SK-N-SH (cell line): Measurements from ENCODE around the gene LRP1. TPM values are rescaled to one million over a fixed set of nuclear protein-coding genes. Genes with fewer than 3 reads are reported as not detected.

ENCODE experiments used
- CTCF ChIA-PET: fragments of 300-600, 350-600 bp; formaldehyde crosslinking; extraction: SDS; loops from one replicate; lab custom pipeline; 2021; lab: Yijun Ruan, JAX
- POLR2A ChIA-PET: fragments of 350-600 bp; sonication (Branson Sonifier 250); formaldehyde crosslinking; extraction: SDS; loops from one replicate; lab custom pipeline; 2020; ENCODE audit warnings: antibody characterized with exemption, inconsistent platforms; lab: Yijun Ruan, JAX
- DNase-seq: peaks from one replicate; pipeline ENCODE4 v3.0.0; 2012
- H2AFZ ChIP-seq: fragments of 200-600 bp; sonication (generic); 2 replicates; pipeline ENCODE4 v1.8.1; 2016; ENCODE audit warnings: antibody characterized with exemption, mild to moderate bottlenecking, low read depth
- H3F3A ChIP-seq: fragments of 200-600 bp; sonication (generic); replicated peaks from 2 replicates; pipeline ENCODE3; 2016; ENCODE audit warnings: antibody characterized with exemption, mild to moderate bottlenecking; ENCODE audit not compliant: insufficient read depth
- H3K27ac ChIP-seq, 2 experiments: fragments of 200-500 bp in 1 of 2; fragments of 200-600 bp in 1 of 2; sonication (Bioruptor generic) in 1 of 2; sonication (generic), shearing (Covaris generic) in 1 of 2; 2 replicates each; pipeline versions ENCODE4 v1.5.1 to v1.6.1; 2014 to 2016; ENCODE audit warnings: low read depth in 2 of 2, inconsistent platforms in 1 of 2, low read length in 1 of 2, mild to moderate bottlenecking in 1 of 2, mixed read lengths in 1 of 2
- H3K27me3 ChIP-seq: fragments of 200-600 bp; sonication (generic), shearing (Covaris generic); 2 replicates; pipeline ENCODE4 v1.6.1; 2016; ENCODE audit warnings: mixed run types; ENCODE audit not compliant: insufficient read depth
- H3K36me3 ChIP-seq, 2 experiments: fragments of 200-500 bp in 1 of 2; fragments of 200-600 bp in 1 of 2; sonication (Bioruptor generic) in 1 of 2; sonication (generic) in 1 of 2; replicated peaks in 1 of 2; 2 replicates each; pipeline versions ENCODE3 to v1.5.1; 2014 to 2016; ENCODE audit warnings: low read length in 1 of 2, mild to moderate bottlenecking in 1 of 2; ENCODE audit not compliant: insufficient read depth in 2 of 2, control insufficient read depth in 1 of 2
- H3K4me1 ChIP-seq, 2 experiments: fragments of 200-500 bp in 1 of 2; fragments of 200-600 bp in 1 of 2; sonication (Bioruptor generic) in 1 of 2; sonication (generic), shearing (Covaris generic) in 1 of 2; 2 replicates each; pipeline versions ENCODE4 v1.5.1 to v1.6.1; 2014 to 2016; ENCODE audit warnings: low read depth in 1 of 2, low read length in 1 of 2, mixed run types in 1 of 2; ENCODE audit not compliant: insufficient read depth in 2 of 2, control insufficient read depth in 1 of 2
- H3K4me2 ChIP-seq: fragments of 200-600 bp; sonication (generic), shearing (Covaris generic); 2 replicates; pipeline ENCODE4 v1.6.1; 2017; ENCODE audit warnings: mixed run types
- H3K4me3 ChIP-seq, 2 experiments: fragments of 200-500 bp in 1 of 2; fragments of 200-600 bp in 1 of 2; sonication (Bioruptor generic) in 1 of 2; sonication (generic), shearing (Covaris generic) in 1 of 2; 2 replicates each; pipeline versions ENCODE4 v1.5.1 to v1.8.1; 2014 to 2016; ENCODE audit warnings: low read depth in 2 of 2, inconsistent platforms in 1 of 2, low read length in 1 of 2, mild to moderate bottlenecking in 1 of 2, mixed read lengths in 1 of 2, moderate library complexity in 1 of 2
- H3K79me2 ChIP-seq: fragments of 200-600 bp; sonication (generic); 2 replicates; pipeline ENCODE4 v1.8.1; 2017; ENCODE audit warnings: mild to moderate bottlenecking; ENCODE audit not compliant: insufficient read depth
- H3K9ac ChIP-seq: fragments of 200-600 bp; sonication (generic); 2 replicates; pipeline ENCODE4 v1.6.1; 2017; ENCODE audit warnings: mixed run types
- H3K9me2 ChIP-seq: fragments of 200-600 bp; sonication (generic); 2 replicates; pipeline ENCODE4 v1.6.1; 2017; ENCODE audit warnings: mixed run types
- H3K9me3 ChIP-seq: fragments of 200-600 bp; sonication (generic); 2 replicates; pipeline ENCODE4 v1.6.1; 2017; ENCODE audit warnings: mixed run types, mild to moderate bottlenecking, moderate library complexity
- H4K20me1 ChIP-seq: fragments of 200-600 bp; sonication (generic); 2 replicates; pipeline ENCODE4 v1.6.1; 2017; ENCODE audit warnings: mild to moderate bottlenecking, mixed run types; ENCODE audit not compliant: insufficient read depth
- CHD2 ChIP-seq: fragments of 150-350 bp; IDR thresholded peaks from 2 replicates; pipeline ENCODE4 v1.6.1; 2018; ENCODE audit warnings: low read length; ENCODE audit not compliant: partially characterized antibody
- FOXJ3 ChIP-seq: sonication (generic); formaldehyde crosslinking; IDR thresholded peaks from 2 replicates; pipeline ENCODE4 v1.5.1; 2020; ENCODE audit warnings: mild to moderate bottlenecking, missing genetic modification reagents
- MEF2A ChIP-seq: IDR thresholded peaks from 2 replicates; pipeline ENCODE4 v1.4.0; 2012; ENCODE audit warnings: low read depth, borderline replicate concordance
- MXI1 ChIP-seq: IDR thresholded peaks from 2 replicates; pipeline ENCODE4 v1.6.1; 2012; ENCODE audit warnings: mild to moderate bottlenecking, low read depth, low read length, improper control_type of control experiment
- RCOR1 ChIP-seq: fragments of 150-350 bp; IDR thresholded peaks from 2 replicates; pipeline ENCODE4 v1.6.1; 2017; ENCODE audit warnings: antibody characterized with exemption, low read length
- RFX5 ChIP-seq: IDR thresholded peaks from 2 replicates; pipeline ENCODE4 v1.6.1; 2012; ENCODE audit warnings: mild to moderate bottlenecking, improper control_type of control experiment, low read length
- SIN3A ChIP-seq: IDR thresholded peaks from 2 replicates; pipeline ENCODE4 v1.6.1; 2012; ENCODE audit warnings: low read depth, mild to moderate bottlenecking, low read length, moderate library complexity, borderline replicate concordance
- TCF12 ChIP-seq: IDR thresholded peaks from 2 replicates; pipeline ENCODE4 v1.4.0; 2012
- TEAD4 ChIP-seq: IDR thresholded peaks from 2 replicates; pipeline ENCODE4 v1.4.0; 2012; ENCODE audit warnings: mild to moderate bottlenecking, borderline replicate concordance; ENCODE audit not compliant: insufficient read depth
- YY1 ChIP-seq: IDR thresholded peaks from 2 replicates; pipeline ENCODE4 v1.4.0; 2012; ENCODE audit warnings: low read depth, mild to moderate bottlenecking
- WGBS: methylation state at CpG from one replicate; pipeline ENCODE4 v1.1.6; 2017; ENCODE audit warnings: low lambda C conversion rate; 5-methylcytosine and 5-hydroxymethylcytosine counted together
- polyA plus RNA-seq, 3 experiments: library from polyadenylated mRNA; depleted of rRNA; stranded (reverse); fragments of >200 nt; gene quantifications; 2 replicates each; pipeline ENCODE4 v1.2.3, GENCODE V29; 2012
- TF ChIP-seq, protein P1 (sequence below): IDR thresholded peaks from 2 replicates; pipeline ENCODE4 v1.4.0; 2012; ENCODE audit warnings: low read depth, borderline replicate concordance
- TF ChIP-seq, protein P2 (sequence below): IDR thresholded peaks from 2 replicates; pipeline ENCODE4 v1.4.0; 2012; ENCODE audit warnings: low read depth
- TF ChIP-seq, protein P3 (sequence below): IDR thresholded peaks from 2 replicates; pipeline ENCODE4 v1.6.1; 2012; ENCODE audit warnings: mild to moderate bottlenecking, low read depth, low read length, moderate library complexity
- TF ChIP-seq, protein P4 (sequence below): IDR thresholded peaks from 2 replicates; pipeline ENCODE4 v1.4.0; 2012; ENCODE audit warnings: low read depth, borderline replicate concordance
- TF ChIP-seq, protein P5 (sequence below): fragments of 150-350 bp; IDR thresholded peaks from 2 replicates; pipeline ENCODE4 v1.6.1; 2016; ENCODE audit warnings: mild to moderate bottlenecking, low read depth, low read length

LRP1 gene
- polyA plus RNA-seq, 1 of the 3 experiments (the other 2 are of a cell fraction) = 55.0 TPM

DNA sequence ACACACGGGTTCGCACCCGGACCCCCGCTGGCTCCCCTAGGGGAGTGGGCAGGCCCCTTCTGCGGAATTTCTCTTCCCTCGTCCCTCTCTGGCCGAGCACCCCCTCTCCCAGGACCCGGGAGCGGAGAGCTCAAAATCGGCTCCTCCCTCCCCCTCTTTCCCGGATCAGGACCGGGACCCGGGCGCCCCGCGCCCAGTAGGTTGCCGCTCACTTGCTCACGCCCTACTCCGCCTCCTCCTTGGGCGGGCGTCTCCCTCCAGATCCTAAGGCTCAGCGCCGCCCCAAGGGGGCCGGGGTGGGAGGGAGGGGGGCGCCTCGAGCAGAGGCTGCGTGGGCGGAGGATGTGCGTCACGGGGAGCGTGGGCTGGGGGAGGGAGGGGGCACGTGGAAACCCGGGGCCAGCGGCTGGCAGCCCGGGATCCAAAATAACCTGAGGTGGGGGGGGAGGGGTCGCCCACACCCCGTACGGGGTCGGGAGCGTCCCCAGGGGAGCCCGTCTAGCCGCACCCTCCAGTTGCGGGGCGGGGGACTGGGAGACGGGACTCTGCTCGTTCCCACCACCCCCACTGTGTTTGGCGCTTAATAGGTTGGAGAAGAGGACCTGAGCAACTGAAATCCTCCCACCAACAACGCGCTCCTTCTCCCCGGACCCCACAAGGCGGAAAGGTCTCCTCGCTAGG is 41.1 kb upstream of the LRP1 start:
- Histone ChIP-seq H3K9me3 (no peaks in the 10 kb centered on the region), H3K79me2 (peaks cover 31% of the 10 kb centered on the region), H3K36me3 (peaks cover 12 to 14% of the 10 kb centered on the region in 2 experiments), H3K27me3 (no peaks in the 10 kb centered on the region), H3K4me3 (peak overlapping the region; percentile 73 to 82), H2AFZ (peak overlapping the region; percentile 72), H3K9ac (peak overlapping the region; percentile 86), H4K20me1 (peaks cover 19% of the 10 kb centered on the region), H3K9me2 (no peaks in the 10 kb centered on the region), H3K4me2 (peak overlapping the region; percentile 92), H3K27ac (peak overlapping the region; percentile 96 to 98), H3K4me1 (peaks cover 22 to 23% of the 10 kb centered on the region in 2 experiments; a peak in 2 of 4 replicates), H3F3A (peaks cover 38% of the 10 kb centered on the region)
- CTCF ChIA-PET = interaction anchor here (0.6 to 23.2 kb wide), 10 partner anchors 12 to 820 kb away, joined by 3 to 339 read pairs (median 4); partner anchors contain the start of genes LRP1, NEMP1 and STAT6
- WGBS = 2% methylated on average over 32 of the region's 52 CpGs
- no peak for TF ChIP-seq MEF2A
- TF ChIP-seq FOXJ3 (CRISPR knock-in tag) = no peak
- TF ChIP-seq, protein P1, sequence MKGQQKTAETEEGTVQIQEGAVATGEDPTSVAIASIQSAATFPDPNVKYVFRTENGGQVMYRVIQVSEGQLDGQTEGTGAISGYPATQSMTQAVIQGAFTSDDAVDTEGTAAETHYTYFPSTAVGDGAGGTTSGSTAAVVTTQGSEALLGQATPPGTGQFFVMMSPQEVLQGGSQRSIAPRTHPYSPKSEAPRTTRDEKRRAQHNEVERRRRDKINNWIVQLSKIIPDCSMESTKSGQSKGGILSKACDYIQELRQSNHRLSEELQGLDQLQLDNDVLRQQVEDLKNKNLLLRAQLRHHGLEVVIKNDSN = peak; percentile 8; the same call in 1 of the 2 replicates
- no peak for TF ChIP-seq RCOR1
- no peak for TF ChIP-seq CHD2
- TF ChIP-seq SIN3A = 0 out of 2 replicates have a peak, but pooled peaks have one; percentile 33
- no peak for TF ChIP-seq TCF12
- TF ChIP-seq MXI1 = 0 out of 2 replicates have a peak, but pooled peaks have one; percentile 11
- TF ChIP-seq, protein P2, sequence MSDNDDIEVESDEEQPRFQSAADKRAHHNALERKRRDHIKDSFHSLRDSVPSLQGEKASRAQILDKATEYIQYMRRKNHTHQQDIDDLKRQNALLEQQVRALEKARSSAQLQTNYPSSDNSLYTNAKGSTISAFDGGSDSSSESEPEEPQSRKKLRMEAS = peak; percentile 76
- TF ChIP-seq, protein P3, sequence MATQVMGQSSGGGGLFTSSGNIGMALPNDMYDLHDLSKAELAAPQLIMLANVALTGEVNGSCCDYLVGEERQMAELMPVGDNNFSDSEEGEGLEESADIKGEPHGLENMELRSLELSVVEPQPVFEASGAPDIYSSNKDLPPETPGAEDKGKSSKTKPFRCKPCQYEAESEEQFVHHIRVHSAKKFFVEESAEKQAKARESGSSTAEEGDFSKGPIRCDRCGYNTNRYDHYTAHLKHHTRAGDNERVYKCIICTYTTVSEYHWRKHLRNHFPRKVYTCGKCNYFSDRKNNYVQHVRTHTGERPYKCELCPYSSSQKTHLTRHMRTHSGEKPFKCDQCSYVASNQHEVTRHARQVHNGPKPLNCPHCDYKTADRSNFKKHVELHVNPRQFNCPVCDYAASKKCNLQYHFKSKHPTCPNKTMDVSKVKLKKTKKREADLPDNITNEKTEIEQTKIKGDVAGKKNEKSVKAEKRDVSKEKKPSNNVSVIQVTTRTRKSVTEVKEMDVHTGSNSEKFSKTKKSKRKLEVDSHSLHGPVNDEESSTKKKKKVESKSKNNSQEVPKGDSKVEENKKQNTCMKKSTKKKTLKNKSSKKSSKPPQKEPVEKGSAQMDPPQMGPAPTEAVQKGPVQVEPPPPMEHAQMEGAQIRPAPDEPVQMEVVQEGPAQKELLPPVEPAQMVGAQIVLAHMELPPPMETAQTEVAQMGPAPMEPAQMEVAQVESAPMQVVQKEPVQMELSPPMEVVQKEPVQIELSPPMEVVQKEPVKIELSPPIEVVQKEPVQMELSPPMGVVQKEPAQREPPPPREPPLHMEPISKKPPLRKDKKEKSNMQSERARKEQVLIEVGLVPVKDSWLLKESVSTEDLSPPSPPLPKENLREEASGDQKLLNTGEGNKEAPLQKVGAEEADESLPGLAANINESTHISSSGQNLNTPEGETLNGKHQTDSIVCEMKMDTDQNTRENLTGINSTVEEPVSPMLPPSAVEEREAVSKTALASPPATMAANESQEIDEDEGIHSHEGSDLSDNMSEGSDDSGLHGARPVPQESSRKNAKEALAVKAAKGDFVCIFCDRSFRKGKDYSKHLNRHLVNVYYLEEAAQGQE = no peak
- TF ChIP-seq RFX5 = no peak
- TF ChIP-seq, protein P4, sequence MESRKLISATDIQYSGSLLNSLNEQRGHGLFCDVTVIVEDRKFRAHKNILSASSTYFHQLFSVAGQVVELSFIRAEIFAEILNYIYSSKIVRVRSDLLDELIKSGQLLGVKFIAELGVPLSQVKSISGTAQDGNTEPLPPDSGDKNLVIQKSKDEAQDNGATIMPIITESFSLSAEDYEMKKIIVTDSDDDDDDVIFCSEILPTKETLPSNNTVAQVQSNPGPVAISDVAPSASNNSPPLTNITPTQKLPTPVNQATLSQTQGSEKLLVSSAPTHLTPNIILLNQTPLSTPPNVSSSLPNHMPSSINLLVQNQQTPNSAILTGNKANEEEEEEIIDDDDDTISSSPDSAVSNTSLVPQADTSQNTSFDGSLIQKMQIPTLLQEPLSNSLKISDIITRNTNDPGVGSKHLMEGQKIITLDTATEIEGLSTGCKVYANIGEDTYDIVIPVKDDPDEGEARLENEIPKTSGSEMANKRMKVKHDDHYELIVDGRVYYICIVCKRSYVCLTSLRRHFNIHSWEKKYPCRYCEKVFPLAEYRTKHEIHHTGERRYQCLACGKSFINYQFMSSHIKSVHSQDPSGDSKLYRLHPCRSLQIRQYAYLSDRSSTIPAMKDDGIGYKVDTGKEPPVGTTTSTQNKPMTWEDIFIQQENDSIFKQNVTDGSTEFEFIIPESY = no peak
- TF ChIP-seq, protein P5, sequence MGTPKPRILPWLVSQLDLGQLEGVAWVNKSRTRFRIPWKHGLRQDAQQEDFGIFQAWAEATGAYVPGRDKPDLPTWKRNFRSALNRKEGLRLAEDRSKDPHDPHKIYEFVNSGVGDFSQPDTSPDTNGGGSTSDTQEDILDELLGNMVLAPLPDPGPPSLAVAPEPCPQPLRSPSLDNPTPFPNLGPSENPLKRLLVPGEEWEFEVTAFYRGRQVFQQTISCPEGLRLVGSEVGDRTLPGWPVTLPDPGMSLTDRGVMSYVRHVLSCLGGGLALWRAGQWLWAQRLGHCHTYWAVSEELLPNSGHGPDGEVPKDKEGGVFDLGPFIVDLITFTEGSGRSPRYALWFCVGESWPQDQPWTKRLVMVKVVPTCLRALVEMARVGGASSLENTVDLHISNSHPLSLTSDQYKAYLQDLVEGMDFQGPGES = no peak
- no peak for TF ChIP-seq YY1
- TF ChIP-seq TEAD4 = no peak
- peak; percentile 75 for DNase-seq
- POLR2A ChIA-PET = interaction anchor here (1.5 kb wide), 1 partner anchor 8 kb away, joined by 5 read pairs; the partner anchor contains the start of gene NEMP1
